Activated T-helper 1 cell treated with anti-CD3 and anti-CD28 coated beads, Interleukin-12 subunit alpha, Interleukin-12 subunit beta, Interleukin-2, Interleukin-4 antibody, amounts not matched to agents 30 ng/mL and 10 ng/mL and 1 ng/mL, durations not matched to agents 14 hours and 24 hours and 36 hours (primary cell): ENCODE results near the gene HNF4A. TPM values are rescaled to one million over a fixed set of nuclear protein-coding genes. Genes with fewer than 3 reads are reported as not detected.

Experiments used
- DNase-seq: peaks from one replicate; pipeline ENCODE4 v3.0.0; 2021; ENCODE audit warnings: low spot score
- H3K27ac Mint-ChIP-seq: one replicate; pipeline ENCODE4 v1.8.0; 2021; ENCODE audit warnings: mild to moderate bottlenecking, mixed read lengths
- H3K27me3 Mint-ChIP-seq: one replicate; pipeline ENCODE4 v1.8.0; 2022; ENCODE audit warnings: mild to moderate bottlenecking, moderate library complexity, mixed read lengths; ENCODE audit not compliant: insufficient read depth
- H3K36me3 Mint-ChIP-seq: one replicate; pipeline ENCODE4 v1.8.0; 2021; ENCODE audit warnings: low read depth, mixed read lengths
- H3K4me1 Mint-ChIP-seq: one replicate; pipeline ENCODE4 v1.8.0; 2021; ENCODE audit warnings: low read depth, mixed read lengths
- H3K4me3 Mint-ChIP-seq: one replicate; pipeline ENCODE4 v1.8.0; 2021; ENCODE audit warnings: mild to moderate bottlenecking, moderate library complexity, mixed read lengths
- H3K9me3 Mint-ChIP-seq: one replicate; pipeline ENCODE4 v1.8.0; 2021; ENCODE audit warnings: mixed read lengths
- intact Hi-C: fragments of 100-400 bp; cut with micrococcal nuclease; formaldehyde crosslinking; loops from one replicate; pipeline ENCODE4 v1.15.1; 2024
- total RNA-seq: library from RNA; stranded (reverse); gene quantifications from 2 replicates; pipeline ENCODE4 v1.2.3, GENCODE V29; 2022

The HNF4A gene
- total RNA-seq, 1 donor from 2014 or later, result not detected

DNA sequence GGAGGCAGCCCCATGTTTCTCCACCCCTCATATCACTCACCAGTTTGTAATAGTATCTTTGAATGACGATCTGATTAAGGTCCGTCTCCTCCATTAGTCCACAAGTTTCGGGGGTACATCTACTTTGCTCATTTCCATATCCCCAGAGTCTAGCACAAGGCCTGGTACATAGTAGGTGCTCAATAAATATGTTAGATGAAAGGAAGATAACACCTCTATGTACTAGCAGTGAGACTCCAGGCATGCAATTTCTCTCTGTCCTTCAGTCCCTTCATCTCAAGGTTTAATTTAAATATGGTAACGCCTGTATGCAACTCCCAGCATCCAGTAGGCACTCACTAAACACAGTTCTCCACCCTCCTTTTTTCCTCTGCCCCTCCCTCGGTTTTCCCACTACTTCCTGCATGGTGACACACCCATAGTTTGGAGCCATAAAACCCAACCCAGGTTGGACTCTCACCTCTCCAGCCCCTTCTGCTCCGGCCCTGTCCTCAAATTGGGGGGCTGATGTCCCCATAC, 461 bp upstream of the HNF4A start:
- Mint-ChIP-seq H3K27ac (no peak overlapping the region), H3K27me3 (peaks cover 10% of the 10 kb centered on the region), H3K9me3 (no peaks in the 10 kb centered on the region), H3K4me3 (no peak overlapping the region), H3K36me3 (no peaks in the 10 kb centered on the region), H3K4me1 (no peaks in the 10 kb centered on the region)
- intact Hi-C loops, result no loop called here
- DNase-seq, result no peak

DNA sequence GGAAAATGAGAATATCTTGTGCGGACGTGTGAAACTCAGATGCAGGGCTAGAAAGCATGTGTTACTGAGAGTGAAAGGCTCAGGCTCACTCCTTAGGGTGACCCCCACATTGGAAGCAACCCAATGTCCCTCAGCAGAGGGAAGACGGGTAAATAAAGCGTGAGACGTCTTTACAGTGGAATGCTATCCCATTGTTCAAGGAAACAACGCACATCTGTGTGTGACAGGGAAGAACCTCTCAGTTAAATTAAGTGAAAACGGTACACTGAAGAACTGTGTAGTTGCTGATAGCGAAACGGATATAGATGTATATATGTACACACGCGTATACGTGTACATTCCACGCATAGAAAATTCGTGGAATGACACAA, 839 bp downstream of the HNF4A start:
- Mint-ChIP-seq H3K36me3 (no peaks in the 10 kb centered on the region), H3K27ac (no peak overlapping the region), H3K4me1 (no peaks in the 10 kb centered on the region), H3K9me3 (no peaks in the 10 kb centered on the region), H3K27me3 (peaks cover 10% of the 10 kb centered on the region), H3K4me3 (no peak overlapping the region)
- intact Hi-C loops, result no loop called here
- DNase-seq, result no peak

DNA sequence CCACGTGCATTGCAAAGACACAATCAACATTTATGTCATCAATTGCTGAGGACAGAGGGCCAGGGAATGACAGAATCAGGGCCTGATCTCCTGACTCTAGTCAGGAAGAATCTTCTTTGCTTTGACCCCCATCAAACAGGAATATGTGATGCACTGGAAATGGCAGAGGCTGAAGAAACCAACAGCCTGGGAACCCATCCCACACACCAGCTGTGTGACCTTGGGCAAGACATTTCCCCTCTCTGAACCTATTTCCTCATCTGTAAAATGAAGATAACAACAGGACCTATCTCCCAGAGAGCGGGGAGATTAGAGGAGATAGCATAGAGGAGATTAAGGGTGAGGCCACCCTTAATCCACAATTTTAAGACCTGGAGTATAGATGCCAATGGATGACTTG, 1.5 kb downstream of the HNF4A start:
- Mint-ChIP-seq H3K4me3 (no peak overlapping the region), H3K9me3 (no peaks in the 10 kb centered on the region), H3K27me3 (peaks cover 12% of the 10 kb centered on the region), H3K36me3 (no peaks in the 10 kb centered on the region), H3K27ac (no peak overlapping the region), H3K4me1 (no peaks in the 10 kb centered on the region)
- intact Hi-C loops, result no loop called here
- DNase-seq, result no peak

DNA sequence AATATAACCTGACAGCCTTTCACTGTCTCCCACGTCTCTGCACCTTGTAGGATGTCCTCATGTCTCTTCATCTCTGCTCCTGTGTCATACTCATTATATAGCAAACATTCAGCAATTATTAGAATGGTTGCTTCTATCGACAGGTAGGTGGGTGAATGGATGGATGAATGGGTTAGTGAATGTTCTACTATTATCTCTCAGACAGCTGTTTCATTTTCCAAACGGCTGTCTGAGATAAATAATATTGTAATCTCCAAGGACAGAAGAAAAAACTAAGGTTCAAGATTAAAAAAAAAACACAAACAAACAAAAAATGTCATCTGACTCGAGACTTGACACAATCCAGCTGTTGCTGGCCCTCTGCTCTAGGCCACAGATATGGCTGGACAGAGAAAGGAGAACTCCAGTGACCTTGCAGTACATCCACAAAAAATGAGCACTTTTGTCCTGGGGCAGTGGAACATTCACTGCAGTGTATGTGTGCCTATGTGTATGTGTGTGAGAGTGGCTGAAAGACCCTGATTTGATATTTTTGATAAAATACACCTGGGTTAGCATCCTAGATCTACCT, 2.1 kb downstream of the HNF4A start:
- intact Hi-C loops, result no loop called here
- H3K9me3 Mint-ChIP-seq, result no peaks in the 10 kb centered on the region
- no peaks in the 10 kb centered on the region for H3K4me1 Mint-ChIP-seq
- H3K27ac Mint-ChIP-seq, result no peak overlapping the region
- H3K27me3 Mint-ChIP-seq, result peaks cover 12% of the 10 kb centered on the region
- H3K36me3 Mint-ChIP-seq, result no peaks in the 10 kb centered on the region
- no peak overlapping the region for H3K4me3 Mint-ChIP-seq
- no peak for DNase-seq

DNA sequence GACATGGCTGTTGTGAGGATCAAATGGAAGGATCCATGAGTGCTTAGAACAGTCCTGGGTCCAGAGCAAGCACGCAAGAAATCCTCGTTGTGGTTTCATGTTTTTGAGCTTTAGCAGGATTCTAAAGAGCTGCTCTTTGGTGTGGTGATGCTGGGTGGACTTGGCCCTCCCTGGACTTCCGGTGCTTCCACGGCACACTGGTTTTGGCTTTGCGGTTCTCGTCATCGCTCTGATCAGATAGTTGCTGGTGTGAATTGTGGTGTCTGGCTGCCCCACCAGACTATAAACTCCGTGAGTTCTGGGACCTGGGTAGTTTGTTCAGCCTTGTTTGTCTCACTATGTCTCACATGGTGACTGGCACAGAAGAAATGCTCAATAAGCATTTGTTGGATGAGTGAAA, 3.3 kb downstream of the HNF4A start:
- no peaks in the 10 kb centered on the region for H3K4me1 Mint-ChIP-seq
- peaks cover 10% of the 10 kb centered on the region for H3K27me3 Mint-ChIP-seq
- no peaks in the 10 kb centered on the region for H3K36me3 Mint-ChIP-seq
- no peak overlapping the region for H3K27ac Mint-ChIP-seq
- H3K9me3 Mint-ChIP-seq, result no peaks in the 10 kb centered on the region
- no peak for DNase-seq
- no peak overlapping the region for H3K4me3 Mint-ChIP-seq
- intact Hi-C loops, result no loop called here

DNA sequence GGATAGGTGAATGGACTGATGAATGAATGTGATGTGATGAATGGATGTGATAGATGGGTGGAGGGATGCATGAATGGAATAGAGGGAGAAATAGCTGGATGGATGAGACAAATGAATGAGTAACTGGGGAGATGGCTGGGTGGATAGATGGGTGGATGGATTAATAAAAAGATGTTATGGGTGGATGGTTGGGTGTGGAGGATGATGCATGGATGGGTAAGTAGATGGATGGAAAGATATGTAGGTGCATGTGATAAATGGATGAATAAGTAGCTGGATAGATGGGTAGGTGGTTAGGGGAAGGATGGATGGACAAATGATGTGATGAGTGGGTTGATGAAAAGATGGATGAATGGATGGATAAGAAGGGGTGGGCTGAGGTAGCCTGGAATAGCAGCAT, 4.7 kb downstream of the HNF4A start:
- Mint-ChIP-seq H3K9me3 (no peaks in the 10 kb centered on the region), H3K36me3 (no peaks in the 10 kb centered on the region), H3K27me3 (peaks cover 12% of the 10 kb centered on the region), H3K4me1 (no peaks in the 10 kb centered on the region), H3K4me3 (no peak overlapping the region), H3K27ac (no peak overlapping the region)
- DNase-seq, result no peak
- intact Hi-C loops, result no loop called here

DNA sequence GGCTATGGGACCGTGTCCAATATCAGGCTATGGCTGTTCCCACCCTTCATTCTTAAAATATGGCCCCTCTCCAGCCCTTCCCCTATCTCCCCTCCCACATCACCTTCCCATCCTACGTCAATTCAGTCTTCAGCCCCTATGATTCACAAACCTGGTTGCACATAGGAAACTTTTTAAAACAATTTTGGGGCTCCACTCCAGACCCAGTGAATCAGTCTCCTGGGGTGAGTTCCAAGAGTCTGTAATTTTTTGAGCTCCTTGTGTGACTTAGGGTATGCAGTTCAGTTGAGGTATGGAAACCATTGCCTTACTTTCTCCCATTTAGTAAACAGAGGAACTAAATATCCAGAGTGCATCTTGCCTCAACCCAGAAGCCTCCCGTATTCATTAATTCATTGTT, 5.5 kb downstream of the HNF4A start:
- DNase-seq, result no peak
- Mint-ChIP-seq H3K9me3 (no peaks in the 10 kb centered on the region), H3K27ac (no peak overlapping the region), H3K4me3 (no peak overlapping the region), H3K36me3 (no peaks in the 10 kb centered on the region), H3K4me1 (no peaks in the 10 kb centered on the region), H3K27me3 (peaks cover 13% of the 10 kb centered on the region)
- intact Hi-C loops, result no loop called here

DNA sequence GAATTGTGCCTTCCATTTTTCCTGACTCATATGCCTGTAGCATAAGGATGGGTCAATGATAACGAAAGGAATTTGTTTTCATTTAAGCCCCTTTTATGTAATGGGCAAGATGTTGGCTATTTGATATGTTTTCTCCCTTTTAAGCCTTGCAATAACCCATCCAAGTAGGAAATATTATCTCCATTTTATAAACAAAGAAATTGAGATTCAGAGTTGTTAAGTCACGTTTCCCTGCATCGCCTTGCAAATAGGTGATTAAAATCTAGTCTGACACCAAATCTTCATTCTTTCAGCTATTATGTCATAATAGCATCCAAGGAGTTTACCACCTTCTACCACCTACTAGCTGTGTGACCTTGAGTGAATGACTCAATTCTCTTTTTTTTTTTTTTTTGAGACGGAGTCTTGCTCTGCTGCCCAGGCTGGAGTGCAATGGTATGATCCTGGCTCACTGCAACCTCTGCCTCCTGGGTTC, 7.0 kb downstream of the HNF4A start:
- intact Hi-C loops, result no loop called here
- no peak for DNase-seq
- Mint-ChIP-seq H3K27ac (no peak overlapping the region), H3K9me3 (no peaks in the 10 kb centered on the region), H3K27me3 (peaks cover 9% of the 10 kb centered on the region), H3K36me3 (no peaks in the 10 kb centered on the region), H3K4me3 (no peak overlapping the region), H3K4me1 (no peaks in the 10 kb centered on the region)

DNA sequence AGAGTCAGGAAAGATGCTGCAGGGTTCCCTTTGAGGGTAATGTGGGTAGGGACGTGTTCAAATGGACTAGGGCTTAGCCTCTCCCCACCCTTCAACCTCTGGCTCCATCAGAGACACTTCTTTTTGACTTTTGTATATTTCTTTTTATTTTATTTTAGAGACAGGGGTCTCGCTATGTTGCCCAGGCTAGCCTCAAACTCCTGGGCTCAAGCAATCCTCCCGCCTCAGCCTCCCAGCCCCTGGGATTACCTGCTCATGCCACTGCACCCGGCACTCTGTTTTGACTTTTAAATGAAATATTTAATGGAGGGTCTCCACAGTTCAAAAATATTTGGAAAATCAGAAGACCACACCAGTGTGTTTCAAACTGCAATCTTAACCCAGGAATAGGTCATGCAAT, 8.6 kb downstream of the HNF4A start:
- Mint-ChIP-seq H3K36me3 (no peaks in the 10 kb centered on the region), H3K9me3 (no peaks in the 10 kb centered on the region), H3K27ac (no peak overlapping the region), H3K4me1 (no peaks in the 10 kb centered on the region), H3K4me3 (no peak overlapping the region), H3K27me3 (peaks cover 8% of the 10 kb centered on the region)
- DNase-seq, result no peak
- intact Hi-C loops, result no loop called here

DNA sequence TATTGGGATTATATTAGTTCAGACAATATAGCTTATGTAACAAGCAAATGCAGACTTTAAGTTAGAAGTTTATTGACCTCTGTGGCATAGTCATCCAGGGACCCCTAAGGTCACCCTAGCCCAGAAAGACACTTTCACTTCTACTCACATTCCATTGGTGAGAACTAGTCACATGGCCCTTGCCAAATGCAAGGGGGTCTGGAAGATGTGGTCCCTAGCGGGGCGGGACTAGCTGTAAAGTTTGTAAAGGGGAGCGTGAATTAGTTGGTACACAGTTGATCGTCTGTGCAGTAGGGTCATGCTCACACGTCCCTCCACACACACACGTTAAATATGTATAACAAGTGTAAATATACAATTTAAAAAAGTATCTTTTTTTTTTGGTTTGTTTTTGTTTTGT, 9.3 kb downstream of the HNF4A start:
- Mint-ChIP-seq H3K9me3 (no peaks in the 10 kb centered on the region), H3K27me3 (peaks cover 8% of the 10 kb centered on the region), H3K27ac (no peak overlapping the region), H3K36me3 (no peaks in the 10 kb centered on the region), H3K4me3 (no peak overlapping the region), H3K4me1 (no peaks in the 10 kb centered on the region)
- no peak for DNase-seq
- intact Hi-C loops, result no loop called here

DNA sequence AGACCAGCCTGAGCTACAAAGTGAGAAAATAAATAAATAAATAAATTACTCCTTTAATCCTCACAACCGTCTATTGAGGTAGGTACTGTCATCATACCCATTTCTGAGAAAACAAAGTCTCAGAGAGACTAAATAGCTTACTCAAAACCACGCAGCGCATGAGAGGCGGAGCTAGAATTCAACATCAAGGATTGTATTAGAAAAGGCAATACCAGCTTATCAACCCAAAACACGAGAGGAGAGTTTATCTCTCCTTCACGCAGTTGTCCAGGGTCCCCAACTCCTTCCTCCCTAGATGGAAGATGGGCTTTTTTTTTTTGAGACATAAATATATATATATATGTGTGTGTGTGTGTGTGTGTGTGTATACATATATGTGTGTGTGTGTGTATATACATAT, 12.2 kb downstream of the HNF4A start:
- Mint-ChIP-seq H3K27ac (no peak overlapping the region), H3K4me1 (no peaks in the 10 kb centered on the region), H3K9me3 (no peaks in the 10 kb centered on the region), H3K36me3 (no peaks in the 10 kb centered on the region), H3K27me3 (peaks cover 13% of the 10 kb centered on the region), H3K4me3 (no peak overlapping the region)
- intact Hi-C loops, result no loop called here
- DNase-seq, result no peak

DNA sequence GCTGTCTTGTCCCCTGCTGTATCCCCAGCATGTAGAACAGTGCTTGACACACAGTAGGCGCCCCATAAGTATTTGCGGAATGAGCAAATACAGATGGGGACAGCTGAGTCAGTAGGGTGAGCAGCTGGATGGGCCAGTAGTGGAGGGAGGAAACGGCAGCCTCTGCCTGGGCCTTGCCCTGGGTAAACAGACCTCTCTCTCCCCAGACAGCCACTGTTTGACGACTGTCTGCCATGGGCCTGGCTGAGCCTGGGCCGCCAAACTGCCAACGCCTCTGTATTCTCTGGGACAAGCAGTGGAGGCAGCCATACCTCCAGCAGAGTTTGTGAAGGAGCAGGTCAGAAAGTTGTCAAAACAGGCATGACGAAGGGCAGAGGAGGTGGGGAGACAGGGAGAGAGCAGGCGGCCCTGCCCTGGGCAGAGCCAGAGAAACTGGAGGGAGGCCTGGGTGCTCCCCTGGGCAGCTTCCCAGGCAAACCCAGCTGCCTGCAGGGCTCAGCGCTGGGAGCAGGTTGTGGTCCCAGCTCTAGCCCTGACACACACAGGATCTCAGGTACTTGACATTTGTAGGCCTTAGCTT, 15.2 kb downstream of the HNF4A start:
- H3K4me3 Mint-ChIP-seq, result no peak overlapping the region
- no peaks in the 10 kb centered on the region for H3K4me1 Mint-ChIP-seq
- intact Hi-C loops, result no loop called here
- no peak overlapping the region for H3K27ac Mint-ChIP-seq
- no peaks in the 10 kb centered on the region for H3K9me3 Mint-ChIP-seq
- DNase-seq, result no peak
- H3K36me3 Mint-ChIP-seq, result no peaks in the 10 kb centered on the region
- H3K27me3 Mint-ChIP-seq, result peaks cover 11% of the 10 kb centered on the region

DNA sequence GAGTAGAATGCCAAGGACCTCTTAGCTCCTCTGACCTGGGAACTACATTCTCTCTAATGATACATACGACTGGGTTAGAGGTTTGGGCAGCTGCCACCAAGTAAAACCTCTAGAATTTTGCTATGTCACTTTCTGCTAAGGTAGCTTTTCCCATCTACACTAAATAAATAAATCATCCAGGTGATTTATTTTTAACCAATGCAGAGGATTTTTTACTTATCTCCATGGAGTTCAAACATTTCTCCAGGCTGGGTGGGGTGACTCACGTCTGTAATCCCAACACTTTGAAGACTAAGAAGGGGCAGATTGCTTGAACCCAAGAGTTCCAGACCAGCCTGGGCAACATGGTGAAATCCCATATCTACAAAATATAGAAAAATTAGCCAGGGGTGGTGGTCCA, 27.1 kb downstream of the HNF4A start:
- no peak for DNase-seq
- H3K4me1 Mint-ChIP-seq, result no peaks in the 10 kb centered on the region
- no peak overlapping the region for H3K27ac Mint-ChIP-seq
- intact Hi-C loops, result no loop called here
- H3K4me3 Mint-ChIP-seq, result no peak overlapping the region
- H3K36me3 Mint-ChIP-seq, result no peaks in the 10 kb centered on the region
- peaks cover 4% of the 10 kb centered on the region for H3K27me3 Mint-ChIP-seq
- no peaks in the 10 kb centered on the region for H3K9me3 Mint-ChIP-seq
